Prostate gland (tissue), 2 donors: ENCODE data around the gene CHID1.

Source experiments
- CTCF ChIP-seq, 4 experiments: fragments of 200-600 bp in 2 of 4; fragments of 450-650 bp in 2 of 4; sonication (generic) in 2 of 4; IDR thresholded peaks; 1 replicate in 3 of 4; 2 replicates in 1 of 4; pipeline ENCODE4 v1.5.1; 2016 to 2019; ENCODE audit warnings: antibody characterized with exemption in 4 of 4, mild to moderate bottlenecking in 2 of 4, moderate library complexity in 2 of 4
- POLR2A ChIP-seq: fragments of 450-650 bp; IDR thresholded peaks from one replicate; pipeline ENCODE4 v1.6.1; 2016; ENCODE audit warnings: antibody characterized with exemption, mild to moderate bottlenecking

GRCh38 chr11:861105-861479 is 49.5 kb downstream of the CHID1 start:
- TF ChIP-seq POLR2A (no peak), CTCF (IDR thresholded peaks at IDR 0.05) (no peak)
